ENCODE results near the gene IL19. TPM values are rescaled to one million over a fixed set of nuclear protein-coding genes. Genes with fewer than 3 reads are reported as not detected.

The IL19 gene
- total RNA-seq, 2 experiments from 2014 or later: not detected

DNA sequence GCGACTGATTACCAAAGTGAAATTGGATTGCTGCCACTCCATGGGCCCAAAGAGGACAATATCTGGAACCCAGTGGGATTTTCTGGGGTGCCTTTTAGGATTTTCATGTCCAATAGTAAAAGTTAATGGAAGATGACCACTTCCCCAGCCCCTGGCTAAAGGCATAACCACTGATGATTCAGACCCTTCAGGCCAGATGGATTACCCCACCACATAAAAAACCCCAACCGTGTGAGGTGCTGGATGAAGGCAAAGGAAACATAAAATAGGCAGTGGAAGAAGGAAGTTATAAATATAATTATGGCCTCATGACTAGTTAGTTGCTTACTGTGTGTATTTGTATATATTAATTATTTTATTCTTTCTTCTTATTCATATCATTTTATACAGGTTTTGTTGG, 41.9 kb downstream of the IL19 start:
- POLR2A ChIA-PET: no interaction called here
- BruUV-seq (replicated peaks): no TSS peak
- Histone ChIP-seq H3K4me2 (ENCODE audit: low read length) (no peak overlapping the region), H3K4me3 (ENCODE audit: low read depth, low read length, poor library complexity, severe bottlenecking) (no peak overlapping the region), H3K36me3 (ENCODE audit: insufficient read depth, low read length) (no peaks in the 10 kb centered on the region), H4K20me1 (ENCODE audit: insufficient read depth, low read length) (no peaks in the 10 kb centered on the region), H3K4me1 (ENCODE audit: insufficient read depth, low read length, poor library complexity, severe bottlenecking) (no peaks in the 10 kb centered on the region), H3K9me3 (ENCODE audit: low read length) (no peaks in the 10 kb centered on the region), H3K79me2 (ENCODE audit: insufficient read depth, low read depth, low read length) (no peaks in the 10 kb centered on the region), H2AFZ (ENCODE audit: low read length) (no peak overlapping the region), H3K9me2 (ENCODE audit: insufficient read depth, low read length) (no peaks in the 10 kb centered on the region), H3K27ac (ENCODE audit: low read depth, low read length, poor library complexity, severe bottlenecking) (no peak overlapping the region)
- TF ChIP-seq EZH2phosphoT487 (IDR thresholded peaks at IDR 0.05; ENCODE audit: borderline replicate concordance, low read depth, low read length): no peak
- TF ChIP-seq, protein P1, sequence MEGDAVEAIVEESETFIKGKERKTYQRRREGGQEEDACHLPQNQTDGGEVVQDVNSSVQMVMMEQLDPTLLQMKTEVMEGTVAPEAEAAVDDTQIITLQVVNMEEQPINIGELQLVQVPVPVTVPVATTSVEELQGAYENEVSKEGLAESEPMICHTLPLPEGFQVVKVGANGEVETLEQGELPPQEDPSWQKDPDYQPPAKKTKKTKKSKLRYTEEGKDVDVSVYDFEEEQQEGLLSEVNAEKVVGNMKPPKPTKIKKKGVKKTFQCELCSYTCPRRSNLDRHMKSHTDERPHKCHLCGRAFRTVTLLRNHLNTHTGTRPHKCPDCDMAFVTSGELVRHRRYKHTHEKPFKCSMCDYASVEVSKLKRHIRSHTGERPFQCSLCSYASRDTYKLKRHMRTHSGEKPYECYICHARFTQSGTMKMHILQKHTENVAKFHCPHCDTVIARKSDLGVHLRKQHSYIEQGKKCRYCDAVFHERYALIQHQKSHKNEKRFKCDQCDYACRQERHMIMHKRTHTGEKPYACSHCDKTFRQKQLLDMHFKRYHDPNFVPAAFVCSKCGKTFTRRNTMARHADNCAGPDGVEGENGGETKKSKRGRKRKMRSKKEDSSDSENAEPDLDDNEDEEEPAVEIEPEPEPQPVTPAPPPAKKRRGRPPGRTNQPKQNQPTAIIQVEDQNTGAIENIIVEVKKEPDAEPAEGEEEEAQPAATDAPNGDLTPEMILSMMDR (conservative IDR thresholded peaks at IDR 0.05; ENCODE audit: low read length): no peak
- intact Hi-C loops (cut with micrococcal nuclease; ENCODE audit: unreplicated experiment): no loop called here
- CTCF ChIA-PET (ENCODE audit: unreplicated experiment): no interaction called here
- no peak for DNase-seq (ENCODE audit: low spot score)

DNA sequence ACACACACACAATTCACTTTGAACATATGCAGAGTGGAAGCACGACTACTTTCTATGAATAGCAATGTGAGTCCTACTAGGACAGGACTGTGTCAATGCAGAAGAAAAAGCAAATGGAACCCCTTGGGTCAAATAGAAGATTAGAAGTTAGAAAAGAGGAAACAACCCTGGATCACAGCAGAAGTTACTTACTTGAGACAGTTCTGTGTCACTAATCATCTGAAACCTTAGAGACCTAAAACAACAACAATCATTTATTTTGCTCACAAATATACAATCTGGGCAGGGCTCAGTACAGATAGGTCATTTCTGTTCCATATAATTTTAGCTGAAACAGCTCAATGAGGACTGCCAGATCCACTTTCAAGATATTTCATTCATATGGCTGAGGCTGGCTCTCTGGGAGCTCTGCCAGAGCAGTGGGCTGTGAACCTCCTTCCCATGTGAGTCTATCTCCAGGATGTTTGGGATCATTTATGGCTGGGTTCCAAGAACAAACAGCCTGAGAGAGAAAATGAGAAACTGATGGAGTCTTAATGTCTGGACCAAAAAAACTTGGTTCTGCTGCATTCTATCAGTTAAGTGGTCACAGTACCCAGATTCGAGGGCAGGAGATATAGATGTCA, 44.3 kb downstream of the IL19 start:
- TF ChIP-seq EZH2phosphoT487 (IDR thresholded peaks at IDR 0.05; ENCODE audit: borderline replicate concordance, low read depth, low read length): no peak
- H3K4me2 ChIP-seq (ENCODE audit: low read length): no peak overlapping the region
- H3K4me3 ChIP-seq (ENCODE audit: low read depth, low read length, poor library complexity, severe bottlenecking): no peak overlapping the region
- H3K9me3 ChIP-seq (ENCODE audit: low read length): no peaks in the 10 kb centered on the region
- ChIA-PET CTCF (ENCODE audit: unreplicated experiment) (no interaction called here), POLR2A (interaction anchor here (0.7 kb wide), 1 partner anchor 24 kb away, joined by 3 read pairs; no protein-coding TSS in a partner anchor)
- no peaks in the 10 kb centered on the region for H3K36me3 ChIP-seq (ENCODE audit: insufficient read depth, low read length)
- no peaks in the 10 kb centered on the region for H3K79me2 ChIP-seq (ENCODE audit: insufficient read depth, low read depth, low read length)
- H3K27ac ChIP-seq (ENCODE audit: low read depth, low read length, poor library complexity, severe bottlenecking): no peak overlapping the region
- no peaks in the 10 kb centered on the region for H3K4me1 ChIP-seq (ENCODE audit: insufficient read depth, low read length, poor library complexity, severe bottlenecking)
- H4K20me1 ChIP-seq (ENCODE audit: insufficient read depth, low read length): no peaks in the 10 kb centered on the region
- intact Hi-C loops (cut with micrococcal nuclease; ENCODE audit: unreplicated experiment): no loop called here
- H2AFZ ChIP-seq (ENCODE audit: low read length): no peak overlapping the region
- no peaks in the 10 kb centered on the region for H3K9me2 ChIP-seq (ENCODE audit: insufficient read depth, low read length)
- BruUV-seq (replicated peaks): no TSS peak
- no peak for DNase-seq (ENCODE audit: low spot score)

DNA sequence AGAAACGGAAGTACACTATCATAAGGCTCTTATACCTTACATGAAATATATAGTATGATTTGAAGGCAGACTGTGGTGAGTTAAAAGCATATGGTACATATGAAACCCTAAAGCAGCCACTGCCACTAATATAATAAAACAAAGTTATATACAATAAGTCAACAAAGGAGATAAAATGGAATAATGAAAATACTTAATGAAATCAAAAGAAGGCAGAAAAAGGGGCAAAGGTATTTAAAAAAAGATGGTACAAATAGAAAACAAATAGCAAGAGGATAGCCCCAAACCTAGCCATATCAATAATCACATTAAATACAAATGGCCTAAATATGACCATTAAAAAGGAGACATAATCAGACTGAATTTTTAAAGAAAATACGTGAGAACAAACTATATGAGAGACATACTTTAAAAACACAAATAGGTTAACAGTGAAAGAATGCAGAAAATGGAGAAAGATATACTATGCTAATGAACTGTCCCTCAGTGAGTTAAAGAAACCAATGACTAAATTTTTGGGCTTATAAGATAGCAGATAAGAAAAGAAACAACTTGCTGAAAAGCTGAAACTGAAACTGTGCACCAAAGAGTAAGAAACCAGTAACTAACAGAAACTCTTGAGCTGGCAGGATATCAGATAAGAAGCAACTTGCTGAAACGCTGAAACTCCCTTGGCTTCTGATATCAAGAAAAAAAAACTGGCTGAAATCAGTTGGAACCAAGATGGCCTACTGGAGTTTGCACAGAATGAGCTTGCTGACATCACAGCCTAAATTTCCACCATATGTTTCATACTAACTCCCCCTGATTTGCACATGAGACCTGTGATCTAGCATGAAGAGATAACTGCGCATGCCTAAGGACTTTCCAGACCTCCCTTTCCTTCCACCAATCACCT, 46.1 kb downstream of the IL19 start:
- Histone ChIP-seq H3K4me2 (ENCODE audit: low read length) (no peak overlapping the region), H4K20me1 (ENCODE audit: insufficient read depth, low read length) (no peaks in the 10 kb centered on the region), H3K4me3 (ENCODE audit: low read depth, low read length, poor library complexity, severe bottlenecking) (no peak overlapping the region), H2AFZ (ENCODE audit: low read length) (no peak overlapping the region), H3K4me1 (ENCODE audit: insufficient read depth, low read length, poor library complexity, severe bottlenecking) (no peaks in the 10 kb centered on the region), H3K9me3 (ENCODE audit: low read length) (no peaks in the 10 kb centered on the region), H3K36me3 (ENCODE audit: insufficient read depth, low read length) (no peaks in the 10 kb centered on the region), H3K79me2 (ENCODE audit: insufficient read depth, low read depth, low read length) (no peaks in the 10 kb centered on the region), H3K27ac (ENCODE audit: low read depth, low read length, poor library complexity, severe bottlenecking) (no peak overlapping the region), H3K9me2 (ENCODE audit: insufficient read depth, low read length) (no peaks in the 10 kb centered on the region)
- TF ChIP-seq, protein P1 (conservative IDR thresholded peaks at IDR 0.05; ENCODE audit: low read length): no peak
- no peak for TF ChIP-seq EZH2phosphoT487 (IDR thresholded peaks at IDR 0.05; ENCODE audit: borderline replicate concordance, low read depth, low read length)
- BruUV-seq (replicated peaks): no TSS peak
- CTCF ChIA-PET (ENCODE audit: unreplicated experiment): no interaction called here
- intact Hi-C loops (cut with micrococcal nuclease; ENCODE audit: unreplicated experiment): no loop called here
- no peak for DNase-seq (ENCODE audit: low spot score)
- POLR2A ChIA-PET: interaction anchor here (0.6 to 1.3 kb wide), 6 partner anchors 13 to 169 kb away, joined by 3 to 5 read pairs (median 3); no protein-coding TSS in a partner anchor

Data from OCI-LY7 (cell line).